MCF 10A (cell line): ENCODE measurements around the gene WWOX. TPM values are rescaled to one million over a fixed set of nuclear protein-coding genes. Genes with fewer than 3 reads are reported as not detected.
A peak's percentile ranks its signal among the peaks of the same experiment; 100 is the strongest.

Source experiments
- BruUV-seq: library from RNA; stranded (reverse); fragments of 400-500 nt; replicated peaks from 2 replicates; lab custom pipeline; 2021; lab: Mats Ljungman, UMichigan
- CTCF ChIA-PET: fragments of 300-600 bp; sonication (Branson Sonifier 250); formaldehyde crosslinking; extraction: SDS; loops from one replicate; lab custom pipeline; 2021; ENCODE audit warnings: antibody characterized with exemption, inconsistent platforms; lab: Yijun Ruan, JAX
- POLR2A ChIA-PET: fragments of 300-600, 350-650 bp; sonication (Branson Sonifier 250); formaldehyde crosslinking; extraction: SDS; loops from one replicate; lab custom pipeline; 2020; ENCODE audit warnings: antibody characterized with exemption, inconsistent platforms; lab: Yijun Ruan, JAX
- DNase-seq: peaks from one replicate; pipeline ENCODE4 v3.0.0-alpha.2; 2018; ENCODE audit not compliant: unreplicated experiment
- H3K27ac Mint-ChIP-seq: one replicate; pipeline ENCODE4 v1.8.0; 2022; ENCODE audit warnings: mild to moderate bottlenecking, low read depth, mixed read lengths; ENCODE audit not compliant: unreplicated experiment
- H3K27me3 Mint-ChIP-seq: one replicate; pipeline ENCODE4 v1.8.0; 2022; ENCODE audit warnings: mixed read lengths; ENCODE audit not compliant: insufficient read depth, unreplicated experiment
- H3K36me3 Mint-ChIP-seq: one replicate; pipeline ENCODE4 v1.8.0; 2022; ENCODE audit warnings: mild to moderate bottlenecking, moderate library complexity, mixed read lengths; ENCODE audit not compliant: insufficient read depth, unreplicated experiment
- H3K4me1 Mint-ChIP-seq: one replicate; pipeline ENCODE4 v1.8.0; 2022; ENCODE audit warnings: mixed read lengths; ENCODE audit not compliant: insufficient read depth, unreplicated experiment
- H3K4me3 Mint-ChIP-seq: one replicate; pipeline ENCODE4 v1.8.0; 2022; ENCODE audit warnings: mild to moderate bottlenecking, moderate library complexity, mixed read lengths; ENCODE audit not compliant: unreplicated experiment
- H3K9me3 Mint-ChIP-seq: one replicate; pipeline ENCODE4 v1.8.0; 2022; ENCODE audit warnings: mixed read lengths; ENCODE audit not compliant: unreplicated experiment
- intact Hi-C: fragments of 100-400 bp; cut with micrococcal nuclease; formaldehyde crosslinking; loops from 2 replicates; pipeline ENCODE4 v1.14.1; 2022
- total RNA-seq: library from RNA; stranded (reverse); gene quantifications from 2 replicates; pipeline ENCODE4 v1.2.3, GENCODE V29; 2022
- TF ChIP-seq, protein P1 (sequence below): fragments of 200-600 bp; IDR thresholded peaks from one replicate; pipeline ENCODE4 v1.8.0; 2022; ENCODE audit warnings: antibody characterized with exemption, mild to moderate bottlenecking; ENCODE audit not compliant: unreplicated experiment

The WWOX gene
- total RNA-seq, 1 experiment from 2014 or later = 18.1 TPM

DNA sequence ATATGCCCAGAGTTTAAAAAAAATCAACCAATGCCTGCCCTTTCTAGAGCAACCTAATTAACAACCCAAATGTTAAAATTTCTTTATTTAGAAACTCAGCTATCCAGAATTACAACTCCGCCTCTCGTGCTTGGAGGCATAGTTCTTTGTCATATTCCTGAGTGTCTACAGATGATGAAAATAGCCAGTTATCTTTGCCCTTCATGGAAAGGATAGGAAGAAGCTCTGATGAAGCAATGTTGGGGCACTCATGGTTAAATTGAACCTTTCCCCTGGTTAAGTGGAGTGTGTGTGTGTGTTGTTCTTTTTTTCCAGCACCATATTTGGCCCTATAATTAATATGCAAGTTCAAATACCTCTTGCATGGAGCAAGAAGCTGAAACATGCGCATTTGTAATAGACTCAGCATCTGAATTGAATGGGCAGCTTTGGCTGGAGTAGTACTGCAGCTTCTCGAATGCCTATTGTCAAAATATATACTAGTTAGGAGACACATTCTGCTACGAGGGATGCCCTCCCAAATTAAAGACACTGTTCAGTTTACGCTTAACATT lies 506.2 kb downstream of the WWOX start:
- TF ChIP-seq, protein P1, sequence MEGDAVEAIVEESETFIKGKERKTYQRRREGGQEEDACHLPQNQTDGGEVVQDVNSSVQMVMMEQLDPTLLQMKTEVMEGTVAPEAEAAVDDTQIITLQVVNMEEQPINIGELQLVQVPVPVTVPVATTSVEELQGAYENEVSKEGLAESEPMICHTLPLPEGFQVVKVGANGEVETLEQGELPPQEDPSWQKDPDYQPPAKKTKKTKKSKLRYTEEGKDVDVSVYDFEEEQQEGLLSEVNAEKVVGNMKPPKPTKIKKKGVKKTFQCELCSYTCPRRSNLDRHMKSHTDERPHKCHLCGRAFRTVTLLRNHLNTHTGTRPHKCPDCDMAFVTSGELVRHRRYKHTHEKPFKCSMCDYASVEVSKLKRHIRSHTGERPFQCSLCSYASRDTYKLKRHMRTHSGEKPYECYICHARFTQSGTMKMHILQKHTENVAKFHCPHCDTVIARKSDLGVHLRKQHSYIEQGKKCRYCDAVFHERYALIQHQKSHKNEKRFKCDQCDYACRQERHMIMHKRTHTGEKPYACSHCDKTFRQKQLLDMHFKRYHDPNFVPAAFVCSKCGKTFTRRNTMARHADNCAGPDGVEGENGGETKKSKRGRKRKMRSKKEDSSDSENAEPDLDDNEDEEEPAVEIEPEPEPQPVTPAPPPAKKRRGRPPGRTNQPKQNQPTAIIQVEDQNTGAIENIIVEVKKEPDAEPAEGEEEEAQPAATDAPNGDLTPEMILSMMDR = no peak
- Mint-ChIP-seq H3K36me3 (no peaks in the 10 kb centered on the region), H3K4me3 (no peak overlapping the region), H3K27me3 (no peaks in the 10 kb centered on the region), H3K9me3 (peaks cover 7% of the 10 kb centered on the region), H3K27ac (no peak overlapping the region), H3K4me1 (peaks cover 21% of the 10 kb centered on the region)
- no TSS peak for BruUV-seq
- intact Hi-C loops = no loop called here
- ChIA-PET POLR2A (interaction anchor here (0.6 kb wide), 1 partner anchor 40 kb away, joined by 3 read pairs; no protein-coding TSS in a partner anchor), CTCF (interaction anchor here (0.6 to 0.7 kb wide), 2 partner anchors 81 to 89 kb away, joined by 3 to 5 read pairs; no protein-coding TSS in a partner anchor)
- DNase-seq = no peak

DNA sequence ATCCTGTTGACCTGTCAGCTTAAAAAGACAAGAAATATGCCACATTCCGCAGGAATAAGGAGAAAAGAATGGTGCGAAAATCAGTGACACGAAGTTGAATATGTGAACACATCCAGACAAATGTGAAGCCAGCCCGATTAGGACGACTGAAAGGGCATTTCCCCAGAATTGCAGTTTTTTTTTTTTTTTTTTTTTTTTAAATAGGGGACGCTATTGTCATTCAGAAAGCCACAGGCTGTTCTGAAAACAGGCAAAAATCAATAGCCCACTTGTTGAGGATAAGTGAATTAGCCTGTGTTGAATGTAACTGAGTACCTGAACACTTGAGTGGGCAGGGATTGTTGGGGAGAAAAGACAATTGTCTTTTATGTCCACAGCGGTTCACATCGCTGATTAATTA lies 507.1 kb downstream of the WWOX start:
- TF ChIP-seq, protein P1 = no peak
- H3K27me3 Mint-ChIP-seq = no peaks in the 10 kb centered on the region
- H3K4me1 Mint-ChIP-seq = peaks cover 21% of the 10 kb centered on the region
- DNase-seq = no peak
- no peak overlapping the region for H3K4me3 Mint-ChIP-seq
- POLR2A ChIA-PET = no interaction called here
- intact Hi-C loops = no loop called here
- peaks cover 7% of the 10 kb centered on the region for H3K9me3 Mint-ChIP-seq
- H3K27ac Mint-ChIP-seq = no peak overlapping the region
- CTCF ChIA-PET = interaction anchor here (0.6 kb wide), 1 partner anchor 80 kb away, joined by 3 read pairs; no protein-coding TSS in a partner anchor
- no TSS peak for BruUV-seq
- H3K36me3 Mint-ChIP-seq = no peaks in the 10 kb centered on the region

DNA sequence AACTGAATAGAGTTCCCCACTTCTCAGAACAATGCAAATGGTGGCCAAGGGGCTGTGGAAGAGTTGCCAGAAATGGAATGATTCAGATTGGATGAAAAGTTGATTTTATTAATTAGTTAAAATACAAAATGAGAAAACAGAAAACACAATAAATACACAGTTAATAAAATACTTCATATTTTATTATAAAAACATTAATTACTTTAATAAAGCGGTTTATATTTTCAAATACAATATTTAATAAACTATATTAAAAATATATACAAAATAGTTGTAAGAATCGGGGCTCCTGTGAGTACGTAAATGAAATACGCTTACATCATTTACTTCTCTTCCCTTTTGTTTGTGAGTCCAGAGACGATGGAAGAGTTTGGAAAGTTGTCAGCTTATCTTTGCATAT lies 507.6 kb downstream of the WWOX start:
- ChIA-PET POLR2A (interaction anchor here (0.6 to 1.0 kb wide), 3 partner anchors 77 to 600 kb away, joined by 3 to 8 read pairs (median 4); no protein-coding TSS in a partner anchor), CTCF (no interaction called here)
- DNase-seq = no peak
- intact Hi-C loops = no loop called here
- Mint-ChIP-seq H3K27me3 (no peaks in the 10 kb centered on the region), H3K4me1 (peaks cover 21% of the 10 kb centered on the region), H3K9me3 (peaks cover 7% of the 10 kb centered on the region), H3K36me3 (no peaks in the 10 kb centered on the region), H3K27ac (no peak overlapping the region), H3K4me3 (peak overlapping the region; percentile 18)
- no TSS peak for BruUV-seq
- TF ChIP-seq, protein P1 = no peak

DNA sequence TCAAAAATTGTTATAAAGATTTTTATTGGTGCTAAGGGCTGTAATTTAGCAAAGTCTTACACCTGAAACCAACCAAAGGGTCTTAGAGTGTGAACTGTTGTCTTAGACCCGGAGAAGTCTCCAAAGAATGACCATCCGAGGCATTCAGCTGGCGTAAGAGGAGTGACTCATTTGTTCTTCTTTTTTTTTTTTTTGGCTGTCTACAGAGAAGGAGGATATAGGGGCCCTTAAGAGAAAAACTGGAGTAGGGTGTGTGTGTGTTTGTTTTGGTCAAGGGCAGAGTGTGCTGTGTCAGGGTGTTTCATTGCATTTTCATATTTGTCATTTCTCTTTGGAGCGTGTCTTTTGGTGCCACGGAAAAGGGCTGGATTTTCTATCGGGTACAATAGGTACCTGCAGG lies 508.0 kb downstream of the WWOX start:
- peak overlapping the region; percentile 18 for H3K4me3 Mint-ChIP-seq
- TF ChIP-seq, protein P1 = no peak
- CTCF ChIA-PET = interaction anchor here (0.8 kb wide), 1 partner anchor 133 kb away, joined by 3 read pairs; no protein-coding TSS in a partner anchor
- intact Hi-C loops = no loop called here
- no TSS peak for BruUV-seq
- H3K27ac Mint-ChIP-seq = peak overlapping the region; percentile 46
- peaks cover 7% of the 10 kb centered on the region for H3K9me3 Mint-ChIP-seq
- no peaks in the 10 kb centered on the region for H3K36me3 Mint-ChIP-seq
- POLR2A ChIA-PET = interaction anchor here (0.6 to 1.0 kb wide), 3 partner anchors 76 to 600 kb away, joined by 3 to 8 read pairs (median 4); no protein-coding TSS in a partner anchor
- H3K4me1 Mint-ChIP-seq = peaks cover 21% of the 10 kb centered on the region
- no peaks in the 10 kb centered on the region for H3K27me3 Mint-ChIP-seq
- peak; percentile 59 for DNase-seq
